H1 (cell line): ENCODE data around the gene SAG. TPM values are rescaled to one million over a fixed set of nuclear protein-coding genes. Genes with fewer than 3 reads are reported as not detected.

ENCODE experiments used
- CBX5 ChIP-seq: fragments of 300-800, 300-1000 bp; sonication (generic); IDR thresholded peaks from 2 replicates; pipeline ENCODE4 v1.7.1; 2016; ENCODE audit warnings: antibody characterized with exemption, low read length, low read depth
- CTCF ChIP-seq, 3 experiments: IDR thresholded peaks; 1 replicate in 2 of 3; 2 replicates in 1 of 3; pipeline versions ENCODE4 v1.5.1 to v1.6.1; 2011; ENCODE audit warnings: low read length in 3 of 3, mild to moderate bottlenecking in 3 of 3, inconsistent platforms in 2 of 3, low read depth in 1 of 3, moderate library complexity in 1 of 3; ENCODE audit not compliant: insufficient read depth in 1 of 3; ENCODE audit errors: control extremely low read depth in 1 of 3
- polyA plus RNA-seq, 7 experiments: library from polyadenylated mRNA; depleted of rRNA in 3 of 7; stranded (reverse) in 5 of 7; unstranded in 2 of 7; fragments of >200 nt in 5 of 7; fragments of 200-250 nt in 2 of 7; gene quantifications; 1 replicate in 5 of 7; 2 replicates in 1 of 7; 4 replicates in 1 of 7; pipeline versions ENCODE4 v1.2.1 to v1.2.3, GENCODE V29; 2011 to 2013; ENCODE audit warnings: missing spikeins in 2 of 7, mixed read lengths in 2 of 7
- total RNA-seq: library from RNA; stranded (reverse); fragmentation: NEBNext Ultra II Directional; extraction: Animal tissue kit (Norgen Biotek cat#: 25700); gene quantifications from 2 replicates; pipeline ENCODE4 v1.2.1, GENCODE V29; 2021
- TF ChIP-seq, protein P1 (sequence below): IDR thresholded peaks from 2 replicates; pipeline ENCODE4 v1.6.1; 2011; ENCODE audit warnings: low read depth, mild to moderate bottlenecking, low read length; ENCODE audit not compliant: insufficient read depth

Gene SAG
- total and polyA plus RNA-seq, 2 of the 8 experiments (the other 6 are each of a cell fraction or from before 2014, with no cell fraction given): not detected

- TF ChIP-seq, protein P1, sequence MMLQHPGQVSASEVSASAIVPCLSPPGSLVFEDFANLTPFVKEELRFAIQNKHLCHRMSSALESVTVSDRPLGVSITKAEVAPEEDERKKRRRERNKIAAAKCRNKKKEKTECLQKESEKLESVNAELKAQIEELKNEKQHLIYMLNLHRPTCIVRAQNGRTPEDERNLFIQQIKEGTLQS: no peak
- TF ChIP-seq CTCF (IDR thresholded peaks at IDR 0.05; ENCODE audit: control extremely low read depth in 1 of 3, insufficient read depth in 1 of 3, low read depth in 1 of 3, low read length in 3 of 3): no peak
- no peak for TF ChIP-seq CBX5
- TF ChIP-seq, all 59 proteins: peak for 0
Observed at GRCh38 chr2:233331536-233331935, 23.9 kb downstream of the SAG start (continued).
